GM19395 (cell line): ENCODE results near the gene PCDH11X.
"Not testable (repeated sequence)": the region's sequence is repeated elsewhere in the genome, so short reads cannot be mapped to it uniquely, and the experiment has no call there.

ENCODE experiments used
- ATAC-seq: cut with Tn5 transposase; IDR thresholded peaks from one replicate; pipeline ENCODE4 v1.9.1; 2021; ENCODE audit warnings: mild to moderate bottlenecking, moderate library complexity; ENCODE audit not compliant: unreplicated experiment

PCDH11X gene, protein sequence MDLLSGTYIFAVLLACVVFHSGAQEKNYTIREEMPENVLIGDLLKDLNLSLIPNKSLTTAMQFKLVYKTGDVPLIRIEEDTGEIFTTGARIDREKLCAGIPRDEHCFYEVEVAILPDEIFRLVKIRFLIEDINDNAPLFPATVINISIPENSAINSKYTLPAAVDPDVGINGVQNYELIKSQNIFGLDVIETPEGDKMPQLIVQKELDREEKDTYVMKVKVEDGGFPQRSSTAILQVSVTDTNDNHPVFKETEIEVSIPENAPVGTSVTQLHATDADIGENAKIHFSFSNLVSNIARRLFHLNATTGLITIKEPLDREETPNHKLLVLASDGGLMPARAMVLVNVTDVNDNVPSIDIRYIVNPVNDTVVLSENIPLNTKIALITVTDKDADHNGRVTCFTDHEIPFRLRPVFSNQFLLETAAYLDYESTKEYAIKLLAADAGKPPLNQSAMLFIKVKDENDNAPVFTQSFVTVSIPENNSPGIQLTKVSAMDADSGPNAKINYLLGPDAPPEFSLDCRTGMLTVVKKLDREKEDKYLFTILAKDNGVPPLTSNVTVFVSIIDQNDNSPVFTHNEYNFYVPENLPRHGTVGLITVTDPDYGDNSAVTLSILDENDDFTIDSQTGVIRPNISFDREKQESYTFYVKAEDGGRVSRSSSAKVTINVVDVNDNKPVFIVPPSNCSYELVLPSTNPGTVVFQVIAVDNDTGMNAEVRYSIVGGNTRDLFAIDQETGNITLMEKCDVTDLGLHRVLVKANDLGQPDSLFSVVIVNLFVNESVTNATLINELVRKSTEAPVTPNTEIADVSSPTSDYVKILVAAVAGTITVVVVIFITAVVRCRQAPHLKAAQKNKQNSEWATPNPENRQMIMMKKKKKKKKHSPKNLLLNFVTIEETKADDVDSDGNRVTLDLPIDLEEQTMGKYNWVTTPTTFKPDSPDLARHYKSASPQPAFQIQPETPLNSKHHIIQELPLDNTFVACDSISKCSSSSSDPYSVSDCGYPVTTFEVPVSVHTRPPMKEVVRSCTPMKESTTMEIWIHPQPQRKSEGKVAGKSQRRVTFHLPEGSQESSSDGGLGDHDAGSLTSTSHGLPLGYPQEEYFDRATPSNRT (N-terminal part only)

DNA sequence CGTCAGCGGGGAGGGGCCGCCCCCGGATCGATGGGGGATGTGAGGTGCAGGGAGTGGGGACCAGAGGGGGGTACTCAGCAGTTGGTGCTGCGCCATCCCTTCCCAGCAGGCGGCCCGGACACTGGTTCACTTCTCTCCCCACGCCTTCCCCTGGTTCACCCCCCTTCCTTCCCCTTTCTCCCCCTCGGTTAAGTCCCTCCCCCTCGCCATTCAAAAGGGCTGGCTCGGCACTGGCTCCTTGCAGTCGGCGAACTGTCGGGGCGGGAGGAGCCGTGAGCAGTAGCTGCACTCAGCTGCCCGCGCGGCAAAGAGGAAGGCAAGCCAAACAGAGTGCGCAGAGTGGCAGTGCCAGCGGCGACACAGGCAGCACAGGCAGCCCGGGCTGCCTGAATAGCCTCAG is at the start of gene PCDH11X:
PCDH11X (plus strand) TSS at position 241 of the 400 bp plus-strand sequence. CDS start 56,130 bp downstream, outside the sequence.
- ATAC-seq = not testable (repeated sequence)

DNA sequence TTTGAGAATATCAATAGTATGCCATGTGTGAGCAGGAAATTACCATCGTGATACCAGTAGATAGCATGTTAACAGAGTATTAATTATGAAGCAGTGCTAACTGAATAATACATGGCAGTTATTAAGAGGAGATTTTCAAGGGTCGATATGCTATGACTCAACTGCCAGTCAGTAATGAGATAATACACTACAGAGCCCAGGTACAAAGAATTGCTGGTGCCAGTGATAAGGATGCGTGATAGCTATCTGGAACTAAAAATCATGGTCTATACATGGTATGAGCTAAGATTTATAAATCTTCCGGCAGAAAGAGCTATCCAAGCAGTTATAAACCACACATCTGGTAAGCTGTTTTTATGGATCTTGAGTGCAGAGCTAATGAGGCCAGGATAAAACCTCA is 31.7 kb upstream of the PCDH11X start:
- ATAC-seq = not testable (repeated sequence)

DNA sequence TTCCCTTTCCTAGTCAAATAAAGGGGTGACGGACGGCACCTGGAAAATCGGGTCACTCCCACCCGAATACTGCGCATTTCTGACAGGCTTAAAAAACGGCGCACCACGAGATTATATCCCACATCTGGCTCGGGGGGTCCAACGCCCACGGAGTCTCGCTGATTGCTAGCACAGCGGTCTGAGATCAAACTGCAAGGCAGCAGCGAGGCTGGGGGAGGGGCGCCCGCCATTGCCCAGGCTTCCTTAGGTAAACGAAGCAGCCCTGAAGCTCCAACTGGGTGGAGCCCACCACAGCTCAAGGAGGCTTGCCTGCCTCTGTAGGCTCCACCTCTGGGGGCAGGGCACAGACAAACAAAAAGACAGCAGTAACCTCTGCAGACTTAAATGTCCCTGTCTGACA is 26.2 kb upstream of the PCDH11X start:
- ATAC-seq = not testable (repeated sequence)

DNA sequence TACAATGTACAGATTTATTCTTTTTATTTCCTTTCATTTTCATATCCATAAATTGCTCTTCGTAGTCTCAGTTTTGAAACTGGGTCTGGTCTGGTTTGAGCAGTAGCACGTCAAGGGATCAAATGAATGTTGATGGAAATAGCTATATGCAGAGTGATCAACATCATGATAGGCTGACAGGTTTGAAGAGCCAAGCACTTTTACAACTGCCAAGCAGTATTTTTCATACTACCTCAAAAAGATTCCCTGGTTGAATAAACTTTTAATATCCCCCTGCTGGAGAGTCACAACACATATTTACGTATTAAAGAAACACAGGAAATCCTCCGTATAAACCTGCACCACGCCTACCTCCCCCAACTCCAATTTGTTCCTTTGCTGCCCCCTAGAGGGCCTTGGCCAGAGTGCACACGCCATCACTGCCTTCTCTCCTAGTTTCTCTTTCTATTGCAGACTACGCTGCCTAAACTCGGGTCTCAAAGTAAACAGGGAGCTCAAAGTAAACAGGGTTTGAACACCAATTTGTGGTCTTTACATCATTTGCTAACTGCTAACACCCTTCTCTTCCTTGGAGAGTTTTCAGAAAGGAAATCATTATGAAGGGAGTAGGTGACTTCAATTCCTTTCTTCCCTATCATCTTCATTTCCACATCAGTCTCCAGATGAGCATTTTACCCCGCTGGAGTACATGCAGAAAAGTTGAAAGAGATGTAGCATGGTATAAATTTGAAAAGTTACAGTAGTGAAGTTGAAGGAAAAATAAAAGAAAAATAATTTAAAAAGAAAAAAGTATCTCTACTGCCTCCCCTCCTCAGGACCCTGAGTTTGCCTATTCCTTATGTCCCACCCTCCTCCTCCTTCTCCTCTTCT is 8.3 kb upstream of the PCDH11X start:
- peak; percentile 99 for ATAC-seq

DNA sequence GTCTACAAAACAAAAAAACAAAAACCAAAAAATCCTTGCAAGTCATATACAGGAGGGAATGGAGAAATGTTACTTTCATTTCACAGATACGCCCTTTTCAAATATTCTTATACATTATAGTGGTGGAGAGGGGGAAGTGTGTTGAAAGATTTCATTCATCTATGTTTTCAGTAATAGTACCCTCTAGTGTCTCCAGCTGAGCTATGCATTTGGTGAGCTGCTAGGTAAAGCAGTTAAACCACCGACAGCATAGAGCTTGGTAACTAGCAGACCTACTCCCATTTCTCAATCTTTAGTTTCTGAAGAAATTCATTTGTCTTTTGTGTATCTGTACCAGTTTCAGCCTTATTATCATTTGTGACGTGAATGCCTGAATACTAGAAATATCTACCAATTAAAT is 5.2 kb upstream of the PCDH11X start:
- not testable (repeated sequence) for ATAC-seq

DNA sequence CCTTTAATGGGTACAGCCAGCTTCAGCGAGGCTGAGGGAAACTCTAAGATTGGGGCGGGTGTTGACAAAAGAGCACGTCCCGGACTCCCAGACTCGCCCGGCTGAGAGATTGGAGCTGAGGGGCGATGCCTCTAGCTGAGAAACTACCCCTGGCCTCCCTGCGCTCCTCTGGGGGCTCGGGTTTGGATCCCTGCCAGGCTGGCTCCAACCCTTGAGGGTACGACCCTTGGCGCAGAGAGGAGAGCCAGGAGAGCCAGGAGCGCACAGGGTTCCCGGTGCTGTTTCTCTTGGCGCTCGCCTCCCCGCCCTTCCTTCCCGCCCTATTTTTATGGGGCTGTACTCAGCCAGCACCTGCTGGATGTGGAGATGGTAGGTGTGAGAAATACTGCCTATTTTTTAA is 833 bp downstream of the PCDH11X start:
- ATAC-seq = not testable (repeated sequence)

DNA sequence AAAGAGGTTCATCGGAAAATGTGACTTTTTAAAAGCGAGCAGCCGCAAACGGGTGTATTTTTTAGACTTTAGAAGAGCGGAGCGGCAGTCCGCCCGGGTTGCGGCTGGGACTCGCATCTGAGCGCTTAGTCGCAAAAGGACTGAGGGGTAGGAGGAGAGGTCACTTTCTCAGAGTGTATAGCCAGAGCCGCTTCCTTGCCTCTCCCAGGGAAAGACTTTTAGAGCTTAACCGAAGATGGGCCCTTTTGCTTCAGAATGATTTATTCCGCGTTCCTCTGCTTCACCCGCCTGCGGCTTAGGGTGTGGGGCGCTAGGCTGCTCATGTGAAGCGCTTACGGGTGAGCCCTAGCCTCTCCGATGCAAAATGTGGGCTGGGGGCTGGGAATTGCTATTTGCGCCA is 1.5 kb downstream of the PCDH11X start:
- not testable (repeated sequence) for ATAC-seq

DNA sequence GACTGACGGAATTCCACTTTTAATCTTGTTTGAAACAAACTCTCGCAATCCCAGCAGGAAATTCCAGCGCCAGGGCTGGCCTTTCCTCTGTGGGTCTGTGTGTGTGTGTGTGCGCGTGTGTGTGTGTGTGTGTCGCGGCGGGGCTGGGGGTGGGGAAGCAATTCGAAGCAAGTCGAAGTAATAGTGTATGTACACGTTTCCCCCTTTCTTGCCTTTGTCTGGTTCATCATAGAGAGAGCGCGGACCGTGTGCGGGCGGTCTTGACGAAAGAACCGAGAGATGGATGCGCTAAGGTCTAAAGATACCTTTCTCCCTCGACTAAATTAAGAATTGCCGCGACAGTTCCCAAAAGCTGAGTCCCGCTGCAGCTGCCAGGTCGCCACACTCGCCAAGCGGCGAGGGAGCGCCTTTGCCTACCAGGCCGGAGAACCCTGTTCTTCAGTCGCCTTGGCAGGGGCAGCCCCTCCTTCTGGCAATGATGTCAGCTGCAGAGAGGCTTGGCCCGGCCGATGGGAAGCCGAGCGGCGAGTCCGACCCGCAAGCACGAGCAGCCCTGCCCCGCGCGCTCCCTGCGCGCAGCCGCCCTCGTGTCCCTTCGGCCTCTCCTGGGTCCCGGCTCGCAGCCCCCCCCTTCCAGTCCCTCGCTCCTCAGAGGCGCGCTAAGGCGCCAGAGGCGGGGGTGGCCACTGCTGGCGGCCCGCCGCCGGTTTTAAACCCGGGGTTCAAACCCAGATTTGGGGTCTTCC is 2.6 kb downstream of the PCDH11X start:
- ATAC-seq = not testable (repeated sequence)

DNA sequence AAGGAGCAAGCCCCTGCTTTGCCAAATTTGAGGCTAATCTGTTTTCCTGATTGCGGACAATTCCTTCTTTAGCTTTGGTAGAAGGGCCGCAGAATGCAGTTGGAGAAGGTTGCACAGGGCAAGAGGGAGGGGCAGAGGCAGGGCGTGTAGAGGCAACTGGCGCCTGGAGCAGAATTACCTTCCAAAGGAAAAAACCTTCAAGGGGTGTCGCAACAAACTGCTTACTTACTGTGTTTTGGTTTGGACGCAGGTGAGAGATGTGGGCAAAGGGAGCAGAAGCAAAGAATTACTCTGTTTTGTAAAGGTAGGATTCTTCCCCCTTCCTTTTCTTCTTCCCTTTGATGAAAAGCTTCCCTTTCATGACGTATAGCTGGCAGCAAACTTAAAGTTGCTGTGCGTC is 3.6 kb downstream of the PCDH11X start:
- not testable (repeated sequence) for ATAC-seq

DNA sequence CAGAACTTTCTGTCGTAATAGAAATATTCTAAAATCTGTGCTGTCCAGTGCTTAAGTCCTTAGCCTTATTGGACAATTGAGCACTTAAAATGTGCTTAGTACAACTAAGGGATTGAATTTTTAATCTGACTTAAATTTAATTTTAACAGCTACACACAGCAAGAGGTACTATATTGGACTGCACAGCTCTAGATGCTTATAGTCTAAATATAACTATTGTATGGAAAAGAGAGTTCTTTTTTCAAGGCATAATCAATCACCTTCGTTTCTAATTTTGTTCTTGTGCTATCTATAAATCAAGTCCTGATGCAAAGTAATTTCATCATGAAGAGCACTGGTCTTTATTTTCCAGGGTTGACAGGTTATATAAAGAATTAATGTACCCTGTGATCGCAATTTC is 38.4 kb downstream of the PCDH11X start:
- not testable (repeated sequence) for ATAC-seq

DNA sequence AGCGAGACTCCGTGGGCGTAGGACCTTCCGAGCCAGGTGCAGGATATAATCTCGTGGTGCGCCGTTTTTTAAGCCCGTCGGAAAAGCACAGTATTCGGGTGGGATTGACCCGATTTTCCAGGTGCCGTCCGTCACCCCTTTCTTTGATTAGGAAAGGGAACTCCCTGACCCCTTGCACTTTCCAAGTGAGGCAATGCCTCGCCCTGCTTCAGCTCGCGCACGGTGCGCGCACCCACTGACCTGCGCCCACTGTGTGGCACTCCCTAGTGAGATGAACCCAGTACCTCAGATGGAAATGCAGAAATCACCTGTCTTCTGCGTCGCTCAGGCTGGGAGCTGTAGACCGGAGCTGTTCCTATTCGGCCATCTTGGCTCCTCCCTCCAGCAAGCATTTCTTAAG is 46.1 kb downstream of the PCDH11X start:
- ATAC-seq = not testable (repeated sequence)
